ENCODE measurements around the gene BCL2L11. TPM values are rescaled to one million over a fixed set of nuclear protein-coding genes. Genes with fewer than 3 reads are reported as not detected.
"Not testable (repeated sequence)": the region's sequence is repeated elsewhere in the genome, so short reads cannot be mapped to it uniquely, and the experiment has no call there.

The BCL2L11 gene
- 17.3 and 32.9 TPM in 2 replicates for total RNA-seq
- 9.1 and 24.4 TPM in 2 replicates for polyA plus RNA-seq

GRCh38 chr2:111120253-111121027, at the start of gene BCL2L11:
BCL2L11 (plus strand) TSS chr2:111120914; CDS start chr2:111123746, 2,832 bp downstream.
- Histone ChIP-seq H3K9me3 (ENCODE audit: low read depth) (no peaks in the 10 kb centered on the region), H3K36me3 (peaks cover 11% of the 10 kb centered on the region), H3K4me1 (ENCODE audit: low read depth) (peaks cover 16% of the 10 kb centered on the region), H3K27ac (peak within 1 kb of the TSS; percentile 58), H3K27me3 (peaks cover 47% of the 10 kb centered on the region), H3K4me3 (peak within 1 kb of the TSS; percentile 56)
- DNase-seq (ENCODE audit: low read depth in 1 of 2, low spot score in 1 of 2): peak; percentile 96
- TF ChIP-seq CTCF (IDR thresholded peaks at IDR 0.05; ENCODE audit: low read depth, low read length): peak; percentile 29

GRCh38 chr2:111071600-111072171, 49.0 kb upstream of the BCL2L11 start:
- no peaks in the 10 kb centered on the region for H3K36me3 ChIP-seq
- H3K9me3 ChIP-seq (ENCODE audit: low read depth): no peaks in the 10 kb centered on the region
- DNase-seq (ENCODE audit: low read depth in 1 of 2, low spot score in 1 of 2): peak in 1 of 2 donors; percentile 88
- H3K27me3 ChIP-seq: no peaks in the 10 kb centered on the region
- no peaks in the 10 kb centered on the region for H3K4me1 ChIP-seq (ENCODE audit: low read depth)
- no peak overlapping the region for H3K4me3 ChIP-seq
- no peak overlapping the region for H3K27ac ChIP-seq
- no peak for TF ChIP-seq CTCF (IDR thresholded peaks at IDR 0.05; ENCODE audit: low read depth, low read length)

- H3K9me3 ChIP-seq (ENCODE audit: low read depth): no peaks in the 10 kb centered on the region
- no peaks in the 10 kb centered on the region for H3K27me3 ChIP-seq
- DNase-seq (ENCODE audit: low read depth in 1 of 2, low spot score in 1 of 2): peak in 1 of 2 donors; percentile 85
- H3K27ac ChIP-seq: no peak overlapping the region
- no peaks in the 10 kb centered on the region for H3K4me1 ChIP-seq (ENCODE audit: low read depth)
- no peak overlapping the region for H3K4me3 ChIP-seq
- no peaks in the 10 kb centered on the region for H3K36me3 ChIP-seq
- TF ChIP-seq CTCF (IDR thresholded peaks at IDR 0.05; ENCODE audit: low read depth, low read length): no peak
Observed at GRCh38 chr2:111072220-111072871, 48.4 kb upstream of the BCL2L11 start.

GRCh38 chr2:111082659-111083058, 38.1 kb upstream of the BCL2L11 start:
- not testable (repeated sequence) for H3K9me3 ChIP-seq (ENCODE audit: low read depth); DNase-seq (ENCODE audit: low read depth in 1 of 2, low spot score in 1 of 2); H3K4me1 ChIP-seq (ENCODE audit: low read depth); H3K27ac ChIP-seq; H3K4me3 ChIP-seq; H3K36me3 ChIP-seq; H3K27me3 ChIP-seq

- no peak overlapping the region for H3K4me3 ChIP-seq
- H3K27ac ChIP-seq: no peak overlapping the region
- no peak for TF ChIP-seq CTCF (IDR thresholded peaks at IDR 0.05; ENCODE audit: low read depth, low read length)
- H3K9me3 ChIP-seq (ENCODE audit: low read depth): no peaks in the 10 kb centered on the region
- DNase-seq (ENCODE audit: low read depth in 1 of 2, low spot score in 1 of 2): no peak
- no peaks in the 10 kb centered on the region for H3K4me1 ChIP-seq (ENCODE audit: low read depth)
- no peaks in the 10 kb centered on the region for H3K36me3 ChIP-seq
- H3K27me3 ChIP-seq: no peaks in the 10 kb centered on the region
Observed at GRCh38 chr2:111091811-111092211, 28.9 kb upstream of the BCL2L11 start.

- no peaks in the 10 kb centered on the region for H3K4me1 ChIP-seq (ENCODE audit: low read depth)
- DNase-seq (ENCODE audit: low read depth in 1 of 2, low spot score in 1 of 2): no peak
- H3K27ac ChIP-seq: no peak overlapping the region
- H3K4me3 ChIP-seq: no peak overlapping the region
- H3K27me3 ChIP-seq: no peaks in the 10 kb centered on the region
- H3K36me3 ChIP-seq: no peaks in the 10 kb centered on the region
- no peak for TF ChIP-seq CTCF (IDR thresholded peaks at IDR 0.05; ENCODE audit: low read depth, low read length)
- H3K9me3 ChIP-seq (ENCODE audit: low read depth): no peaks in the 10 kb centered on the region
Observed at GRCh38 chr2:111094691-111095090, 26.0 kb upstream of the BCL2L11 start.

Measured in cardiac muscle cell (in vitro differentiated cells and primary cell).